HepG2 (cell line): Measurements from ENCODE around the gene ARFGEF3. TPM values are rescaled to one million over a fixed set of nuclear protein-coding genes. Genes with fewer than 3 reads are reported as not detected.

Experiments
- ADNP ChIP-seq: sonication (generic); formaldehyde crosslinking; IDR thresholded peaks from 2 replicates; pipeline ENCODE4 v1.4.0; 2020; ENCODE audit warnings: missing genetic modification reagents
- CEBPG ChIP-seq: IDR thresholded peaks from 2 replicates; pipeline ENCODE4 v1.6.1; 2016
- DMAP1 ChIP-seq: IDR thresholded peaks from 2 replicates; pipeline ENCODE4 v1.6.1; 2016
- ELF3 ChIP-seq: IDR thresholded peaks from 2 replicates; pipeline ENCODE4 v1.6.1; 2016; ENCODE audit warnings: missing genetic modification reagents, missing compliant biosample characterization
- GABPB1 ChIP-seq: IDR thresholded peaks from 2 replicates; pipeline ENCODE4 v1.6.1; 2016; ENCODE audit warnings: mild to moderate bottlenecking, missing genetic modification reagents, moderate library complexity, missing compliant biosample characterization
- GATA4 ChIP-seq: sonication (generic); IDR thresholded peaks from 2 replicates; pipeline ENCODE4 v1.6.1; 2016; ENCODE audit warnings: antibody characterized with exemption, low read depth, borderline replicate concordance
- MYC ChIP-seq: sonication (generic); formaldehyde crosslinking; IDR thresholded peaks from 2 replicates; pipeline ENCODE4 v1.9.0; 2021; ENCODE audit warnings: missing genetic modification reagents, borderline replicate concordance
- RCOR2 ChIP-seq: IDR thresholded peaks from 2 replicates; pipeline ENCODE4 v1.6.1; 2016; ENCODE audit warnings: missing biosample characterization, missing genetic modification reagents
- SNAI1 ChIP-seq: sonication (generic); formaldehyde crosslinking; IDR thresholded peaks from 2 replicates; pipeline ENCODE4 v1.5.0; 2020; ENCODE audit warnings: mild to moderate bottlenecking, missing genetic modification reagents, borderline replicate concordance
- SSRP1 ChIP-seq: IDR thresholded peaks from 2 replicates; pipeline ENCODE4 v1.6.1; 2016; ENCODE audit warnings: control low read depth
- ZNF101 ChIP-seq: sonication (generic); formaldehyde crosslinking; IDR thresholded peaks from 2 replicates; pipeline ENCODE4 v1.4.0; 2020; ENCODE audit warnings: mild to moderate bottlenecking, low read depth, missing genetic modification reagents, borderline replicate concordance
- ZNF670 ChIP-seq: sonication (generic); formaldehyde crosslinking; IDR thresholded peaks from 2 replicates; pipeline ENCODE4 v1.8.0; 2022; ENCODE audit warnings: mild to moderate bottlenecking, missing genetic modification reagents, borderline replicate concordance
- polyA plus RNA-seq, 8 experiments: library from polyadenylated mRNA; depleted of rRNA in 3 of 8; stranded (reverse) in 7 of 8; unstranded in 1 of 8; fragments of >200 nt; fragmentation: Illumina TruSeq in 4 of 8; extraction: Trizol in 4 of 8; gene quantifications; 2 replicates each; pipeline versions ENCODE4 v1.2.1 to v1.2.3, GENCODE V29; 2011 to 2016; ENCODE audit warnings: low read depth in 4 of 8, missing spikeins in 1 of 8, mixed read lengths in 1 of 8; ENCODE audit not compliant: insufficient read depth in 1 of 8
- total RNA-seq, 5 experiments: library from RNA; depleted of rRNA; stranded (reverse); fragments of >200 nt; fragmentation: Illumina TruSeq; extraction: Trizol; gene quantifications; 2 replicates each; pipeline ENCODE4 v1.2.3, GENCODE V29; 2016; ENCODE audit warnings: low read depth in 1 of 5
- TF ChIP-seq, protein P1 (sequence below): sonication (generic); formaldehyde crosslinking; IDR thresholded peaks from 2 replicates; pipeline ENCODE4 v1.4.0; 2020; ENCODE audit warnings: missing genetic modification reagents, low read depth, mild to moderate bottlenecking, borderline replicate concordance
- TF ChIP-seq, protein P2 (sequence below): IDR thresholded peaks from 2 replicates; pipeline ENCODE4 v1.6.1; 2016; ENCODE audit warnings: mild to moderate bottlenecking
- TF ChIP-seq, protein P3 (sequence below): sonication (generic); formaldehyde crosslinking; IDR thresholded peaks from 2 replicates; pipeline ENCODE4 v1.4.0; 2020; ENCODE audit warnings: missing genetic modification reagents
- TF ChIP-seq, protein P4 (sequence below): sonication (generic); formaldehyde crosslinking; IDR thresholded peaks from 2 replicates; pipeline ENCODE4 v1.5.1; 2020; ENCODE audit warnings: mild to moderate bottlenecking, missing genetic modification reagents, moderate library complexity

ARFGEF3 gene
- total and polyA plus RNA-seq, 2 of the 13 experiments (the other 11 are each of a cell fraction or from before 2014, with no cell fraction given), result 0.60 to 2.6 TPM

DNA sequence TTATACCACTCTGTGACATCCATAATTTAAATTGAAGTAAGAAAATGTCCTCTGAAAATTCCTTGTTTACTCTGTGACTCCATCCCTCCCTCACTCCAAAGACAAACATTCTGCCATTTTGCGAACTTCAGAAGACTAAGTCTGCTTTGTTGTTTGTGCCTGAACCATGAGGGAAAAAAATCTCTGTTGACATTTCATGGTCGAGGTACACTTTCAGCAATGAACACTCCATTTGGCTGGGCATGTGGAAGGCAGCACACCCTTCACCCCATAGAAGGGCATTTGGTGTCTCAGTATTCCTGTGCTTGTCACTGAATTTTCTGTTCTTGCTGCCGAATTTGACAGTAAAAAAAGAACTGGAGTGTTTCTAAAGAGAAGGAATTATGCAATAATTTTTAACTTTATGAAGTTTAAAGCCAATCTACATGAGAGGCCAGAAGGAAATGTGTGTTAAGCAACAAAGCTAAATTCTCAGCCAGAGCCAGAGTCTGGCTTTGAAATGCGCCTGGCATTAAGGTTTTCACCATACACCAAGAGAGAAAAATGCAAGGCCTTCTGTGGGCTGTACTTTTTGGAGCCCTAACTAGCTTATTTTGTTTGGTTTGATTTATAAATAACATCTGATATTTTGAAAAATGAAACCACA, 61.3 kb downstream of the ARFGEF3 start (continued):
- peak; percentile 66 for TF ChIP-seq MYC (CRISPR knock-in tag)
- TF ChIP-seq GATA4, result peak; percentile 37; the same call in 1 of the 2 replicates
- peak; percentile 70 for TF ChIP-seq DMAP1 (CRISPR knock-in tag)
- TF ChIP-seq, protein P1, sequence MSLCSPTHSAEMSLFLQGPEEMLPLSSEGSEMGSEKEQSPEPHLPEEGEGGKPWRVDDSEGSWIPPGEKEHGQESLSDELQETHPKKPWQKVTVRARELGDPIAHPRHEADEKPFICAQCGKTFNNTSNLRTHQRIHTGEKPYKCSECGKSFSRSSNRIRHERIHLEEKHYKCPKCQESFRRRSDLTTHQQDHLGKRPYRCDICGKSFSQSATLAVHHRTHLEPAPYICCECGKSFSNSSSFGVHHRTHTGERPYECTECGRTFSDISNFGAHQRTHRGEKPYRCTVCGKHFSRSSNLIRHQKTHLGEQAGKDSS, result 0 out of 2 replicates have a peak, but pooled peaks have one; percentile 71
- no peak for TF ChIP-seq ADNP (CRISPR knock-in tag)
- TF ChIP-seq ZNF101 (CRISPR knock-in tag), result no peak
- TF ChIP-seq, protein P2, sequence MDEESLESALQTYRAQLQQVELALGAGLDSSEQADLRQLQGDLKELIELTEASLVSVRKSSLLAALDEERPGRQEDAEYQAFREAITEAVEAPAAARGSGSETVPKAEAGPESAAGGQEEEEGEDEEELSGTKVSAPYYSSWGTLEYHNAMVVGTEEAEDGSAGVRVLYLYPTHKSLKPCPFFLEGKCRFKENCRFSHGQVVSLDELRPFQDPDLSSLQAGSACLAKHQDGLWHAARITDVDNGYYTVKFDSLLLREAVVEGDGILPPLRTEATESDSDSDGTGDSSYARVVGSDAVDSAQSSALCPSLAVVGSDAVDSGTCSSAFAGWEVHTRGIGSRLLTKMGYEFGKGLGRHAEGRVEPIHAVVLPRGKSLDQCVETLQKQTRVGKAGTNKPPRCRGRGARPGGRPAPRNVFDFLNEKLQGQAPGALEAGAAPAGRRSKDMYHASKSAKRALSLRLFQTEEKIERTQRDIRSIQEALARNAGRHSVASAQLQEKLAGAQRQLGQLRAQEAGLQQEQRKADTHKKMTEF (CRISPR knock-in tag), result peak; percentile 97
- TF ChIP-seq GABPB1 (CRISPR knock-in tag), result peak; percentile 34; the same call in 1 of the 2 replicates
- TF ChIP-seq, protein P3, sequence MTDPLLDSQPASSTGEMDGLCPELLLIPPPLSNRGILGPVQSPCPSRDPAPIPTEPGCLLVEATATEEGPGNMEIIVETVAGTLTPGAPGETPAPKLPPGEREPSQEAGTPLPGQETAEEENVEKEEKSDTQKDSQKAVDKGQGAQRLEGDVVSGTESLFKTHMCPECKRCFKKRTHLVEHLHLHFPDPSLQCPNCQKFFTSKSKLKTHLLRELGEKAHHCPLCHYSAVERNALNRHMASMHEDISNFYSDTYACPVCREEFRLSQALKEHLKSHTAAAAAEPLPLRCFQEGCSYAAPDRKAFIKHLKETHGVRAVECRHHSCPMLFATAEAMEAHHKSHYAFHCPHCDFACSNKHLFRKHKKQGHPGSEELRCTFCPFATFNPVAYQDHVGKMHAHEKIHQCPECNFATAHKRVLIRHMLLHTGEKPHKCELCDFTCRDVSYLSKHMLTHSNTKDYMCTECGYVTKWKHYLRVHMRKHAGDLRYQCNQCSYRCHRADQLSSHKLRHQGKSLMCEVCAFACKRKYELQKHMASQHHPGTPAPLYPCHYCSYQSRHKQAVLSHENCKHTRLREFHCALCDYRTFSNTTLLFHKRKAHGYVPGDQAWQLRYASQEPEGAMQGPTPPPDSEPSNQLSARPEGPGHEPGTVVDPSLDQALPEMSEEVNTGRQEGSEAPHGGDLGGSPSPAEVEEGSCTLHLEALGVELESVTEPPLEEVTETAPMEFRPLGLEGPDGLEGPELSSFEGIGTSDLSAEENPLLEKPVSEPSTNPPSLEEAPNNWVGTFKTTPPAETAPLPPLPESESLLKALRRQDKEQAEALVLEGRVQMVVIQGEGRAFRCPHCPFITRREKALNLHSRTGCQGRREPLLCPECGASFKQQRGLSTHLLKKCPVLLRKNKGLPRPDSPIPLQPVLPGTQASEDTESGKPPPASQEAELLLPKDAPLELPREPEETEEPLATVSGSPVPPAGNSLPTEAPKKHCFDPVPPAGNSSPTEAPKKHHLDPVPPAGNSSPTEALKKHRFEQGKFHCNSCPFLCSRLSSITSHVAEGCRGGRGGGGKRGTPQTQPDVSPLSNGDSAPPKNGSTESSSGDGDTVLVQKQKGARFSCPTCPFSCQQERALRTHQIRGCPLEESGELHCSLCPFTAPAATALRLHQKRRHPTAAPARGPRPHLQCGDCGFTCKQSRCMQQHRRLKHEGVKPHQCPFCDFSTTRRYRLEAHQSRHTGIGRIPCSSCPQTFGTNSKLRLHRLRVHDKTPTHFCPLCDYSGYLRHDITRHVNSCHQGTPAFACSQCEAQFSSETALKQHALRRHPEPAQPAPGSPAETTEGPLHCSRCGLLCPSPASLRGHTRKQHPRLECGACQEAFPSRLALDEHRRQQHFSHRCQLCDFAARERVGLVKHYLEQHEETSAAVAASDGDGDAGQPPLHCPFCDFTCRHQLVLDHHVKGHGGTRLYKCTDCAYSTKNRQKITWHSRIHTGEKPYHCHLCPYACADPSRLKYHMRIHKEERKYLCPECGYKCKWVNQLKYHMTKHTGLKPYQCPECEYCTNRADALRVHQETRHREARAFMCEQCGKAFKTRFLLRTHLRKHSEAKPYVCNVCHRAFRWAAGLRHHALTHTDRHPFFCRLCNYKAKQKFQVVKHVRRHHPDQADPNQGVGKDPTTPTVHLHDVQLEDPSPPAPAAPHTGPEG, result peak; percentile 48; the same call in 1 of the 2 replicates
- 0 out of 2 replicates have a peak, but pooled peaks have one; percentile 30 for TF ChIP-seq SNAI1 (CRISPR knock-in tag)
- peak; percentile 96 for TF ChIP-seq ELF3 (CRISPR knock-in tag)
- peak; percentile 40; the same call in 1 of the 2 replicates for TF ChIP-seq ZNF670 (CRISPR knock-in tag)
- peak; percentile 92; the same call in 1 of the 2 replicates for TF ChIP-seq SSRP1 (CRISPR knock-in tag)
- peak; percentile 73 for TF ChIP-seq CEBPG (CRISPR knock-in tag)
- TF ChIP-seq RCOR2 (CRISPR knock-in tag), result peak; percentile 93
- TF ChIP-seq, protein P4, sequence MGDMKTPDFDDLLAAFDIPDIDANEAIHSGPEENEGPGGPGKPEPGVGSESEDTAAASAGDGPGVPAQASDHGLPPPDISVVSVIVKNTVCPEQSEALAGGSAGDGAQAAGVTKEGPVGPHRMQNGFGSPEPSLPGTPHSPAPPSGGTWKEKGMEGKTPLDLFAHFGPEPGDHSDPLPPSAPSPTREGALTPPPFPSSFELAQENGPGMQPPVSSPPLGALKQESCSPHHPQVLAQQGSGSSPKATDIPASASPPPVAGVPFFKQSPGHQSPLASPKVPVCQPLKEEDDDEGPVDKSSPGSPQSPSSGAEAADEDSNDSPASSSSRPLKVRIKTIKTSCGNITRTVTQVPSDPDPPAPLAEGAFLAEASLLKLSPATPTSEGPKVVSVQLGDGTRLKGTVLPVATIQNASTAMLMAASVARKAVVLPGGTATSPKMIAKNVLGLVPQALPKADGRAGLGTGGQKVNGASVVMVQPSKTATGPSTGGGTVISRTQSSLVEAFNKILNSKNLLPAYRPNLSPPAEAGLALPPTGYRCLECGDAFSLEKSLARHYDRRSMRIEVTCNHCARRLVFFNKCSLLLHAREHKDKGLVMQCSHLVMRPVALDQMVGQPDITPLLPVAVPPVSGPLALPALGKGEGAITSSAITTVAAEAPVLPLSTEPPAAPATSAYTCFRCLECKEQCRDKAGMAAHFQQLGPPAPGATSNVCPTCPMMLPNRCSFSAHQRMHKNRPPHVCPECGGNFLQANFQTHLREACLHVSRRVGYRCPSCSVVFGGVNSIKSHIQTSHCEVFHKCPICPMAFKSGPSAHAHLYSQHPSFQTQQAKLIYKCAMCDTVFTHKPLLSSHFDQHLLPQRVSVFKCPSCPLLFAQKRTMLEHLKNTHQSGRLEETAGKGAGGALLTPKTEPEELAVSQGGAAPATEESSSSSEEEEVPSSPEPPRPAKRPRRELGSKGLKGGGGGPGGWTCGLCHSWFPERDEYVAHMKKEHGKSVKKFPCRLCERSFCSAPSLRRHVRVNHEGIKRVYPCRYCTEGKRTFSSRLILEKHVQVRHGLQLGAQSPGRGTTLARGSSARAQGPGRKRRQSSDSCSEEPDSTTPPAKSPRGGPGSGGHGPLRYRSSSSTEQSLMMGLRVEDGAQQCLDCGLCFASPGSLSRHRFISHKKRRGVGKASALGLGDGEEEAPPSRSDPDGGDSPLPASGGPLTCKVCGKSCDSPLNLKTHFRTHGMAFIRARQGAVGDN, result no peak
